Neuronal stem cell (in vitro differentiated cells): Measurements from ENCODE around the gene FBXL7.

ENCODE experiments used
- DNase-seq: peaks from one replicate; pipeline ENCODE4 v3.0.0-alpha.2; 2013; ENCODE audit warnings: low spot score
- H2AFZ ChIP-seq: one replicate; pipeline ENCODE4 v1.6.1; 2013; ENCODE audit warnings: mild to moderate bottlenecking, low read length, inconsistent platforms
- H2AK5ac ChIP-seq: 2 replicates; pipeline ENCODE4 v1.6.1; 2013; ENCODE audit warnings: low read depth, mild to moderate bottlenecking, inconsistent platforms, low read length, moderate library complexity, mixed read lengths
- H2BK120ac ChIP-seq: 2 replicates; pipeline ENCODE4 v1.6.1; 2013; ENCODE audit warnings: low read depth, mild to moderate bottlenecking, inconsistent platforms, low read length, moderate library complexity, mixed read lengths
- H2BK12ac ChIP-seq: one replicate; pipeline ENCODE4 v1.6.1; 2013; ENCODE audit warnings: low read length, inconsistent platforms
- H2BK15ac ChIP-seq: 2 replicates; pipeline ENCODE4 v1.6.1; 2013; ENCODE audit warnings: mild to moderate bottlenecking, low read length, inconsistent platforms, mixed read lengths
- H2BK5ac ChIP-seq: one replicate; pipeline ENCODE4 v1.6.1; 2013; ENCODE audit warnings: inconsistent platforms, mild to moderate bottlenecking, low read length, moderate library complexity
- H3K14ac ChIP-seq: one replicate; pipeline ENCODE4 v1.6.1; 2013; ENCODE audit warnings: low read length, inconsistent platforms
- H3K18ac ChIP-seq: 2 replicates; pipeline ENCODE4 v1.6.1; 2013; ENCODE audit warnings: low read length, inconsistent platforms
- H3K23ac ChIP-seq: 2 replicates; pipeline ENCODE4 v1.6.1; 2013; ENCODE audit warnings: low read depth, mild to moderate bottlenecking, mixed read lengths, low read length, inconsistent platforms; ENCODE audit not compliant: poor library complexity
- H3K27ac ChIP-seq: replicated peaks from 3 replicates; pipeline ENCODE4 v1.5.1; 2013; ENCODE audit warnings: low read length, inconsistent platforms
- H3K27me3 ChIP-seq, 3 experiments: 2 replicates each; pipeline ENCODE4 v1.6.1; 2013; ENCODE audit warnings: low read length in 3 of 3, mild to moderate bottlenecking in 2 of 3, inconsistent platforms in 1 of 3, low read depth in 1 of 3, mixed read lengths in 1 of 3, moderate library complexity in 1 of 3; ENCODE audit not compliant: control insufficient read depth in 3 of 3, insufficient read depth in 3 of 3
- H3K36me3 ChIP-seq, 2 donors: replicated peaks in 1 of 2; 2 replicates each; pipeline ENCODE4 v1.6.1; 2013; ENCODE audit warnings: low read length in 2 of 2; ENCODE audit not compliant: control insufficient read depth in 2 of 2, insufficient read depth in 2 of 2
- H3K4ac ChIP-seq: 2 replicates; pipeline ENCODE4 v1.6.1; 2013; ENCODE audit warnings: inconsistent platforms, mild to moderate bottlenecking, low read length, moderate library complexity
- H3K4me1 ChIP-seq, 2 donors: 1 replicate in 1 of 2; 2 replicates in 1 of 2; pipeline ENCODE4 v1.6.1; 2013; ENCODE audit warnings: low read length in 2 of 2, low read depth in 1 of 2; ENCODE audit not compliant: control insufficient read depth in 2 of 2, insufficient read depth in 1 of 2
- H3K4me2 ChIP-seq: one replicate; pipeline ENCODE4 v1.6.1; 2013; ENCODE audit warnings: mild to moderate bottlenecking, low read length, inconsistent platforms; ENCODE audit not compliant: insufficient read depth, poor library complexity, severe bottlenecking
- H3K4me3 ChIP-seq, 2 donors: 2 replicates each; pipeline ENCODE4 v1.5.1; 2013; ENCODE audit warnings: low read length in 2 of 2, mild to moderate bottlenecking in 2 of 2, inconsistent platforms in 1 of 2, moderate library complexity in 1 of 2
- H3K79me1 ChIP-seq: one replicate; pipeline ENCODE4 v1.6.1; 2013; ENCODE audit warnings: low read depth, mild to moderate bottlenecking, inconsistent platforms, low read length, moderate library complexity
- H3K9ac ChIP-seq: one replicate; pipeline ENCODE4 v1.6.1; 2013; ENCODE audit warnings: mild to moderate bottlenecking, low read depth, low read length, inconsistent platforms; ENCODE audit not compliant: poor library complexity
- H3K9me3 ChIP-seq, 2 donors: replicated peaks in 1 of 2; 2 replicates each; pipeline versions ENCODE3 to v1.6.1; 2013; ENCODE audit warnings: low read length in 2 of 2, mild to moderate bottlenecking in 2 of 2, inconsistent platforms in 1 of 2, low read depth in 1 of 2, mixed read lengths in 1 of 2, moderate library complexity in 1 of 2; ENCODE audit not compliant: control insufficient read depth in 2 of 2, insufficient read depth in 1 of 2
- H4K8ac ChIP-seq: one replicate; pipeline ENCODE4 v1.6.1; 2013; ENCODE audit warnings: low read depth, mild to moderate bottlenecking, inconsistent platforms, low read length, moderate library complexity
- H4K91ac ChIP-seq: one replicate; pipeline ENCODE4 v1.6.1; 2013; ENCODE audit warnings: low read length, low read depth, mild to moderate bottlenecking, inconsistent platforms; ENCODE audit not compliant: poor library complexity
- WGBS, 2 donors: extraction: QIAGEN DNeasy Blood & Tissue Kit; methylation state at CpG; one replicate each; pipeline ENCODE4 v1.1.7; 2013; ENCODE audit warnings: missing lambda C conversion rate in 2 of 2, mixed read lengths in 1 of 2; ENCODE audit not compliant: insufficient read length in 2 of 2, insufficient replicate concordance in 1 of 2; ENCODE audit errors: extremely low coverage in 2 of 2; 5-methylcytosine and 5-hydroxymethylcytosine counted together

The FBXL7 gene

DNA sequence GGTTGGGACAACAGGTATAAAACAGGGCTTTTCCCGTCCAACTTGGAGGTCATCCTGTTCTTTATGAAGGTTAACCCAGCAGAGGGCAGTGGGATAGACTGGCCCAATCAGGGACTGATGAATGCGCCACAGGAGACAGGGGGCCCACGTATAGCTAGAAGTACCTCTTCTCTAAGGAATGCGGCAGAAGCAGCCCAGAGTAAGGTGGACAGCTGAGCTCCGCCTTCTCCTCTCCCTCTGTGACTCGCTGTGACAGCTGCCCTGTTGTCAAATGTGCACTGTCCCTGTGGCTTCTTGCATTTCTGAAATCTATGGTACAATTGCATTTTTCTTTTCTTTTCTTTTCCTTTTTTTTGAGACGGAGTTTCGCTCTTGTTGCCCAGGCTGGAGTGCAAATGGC, 306.6 kb downstream of the FBXL7 start:
- Histone ChIP-seq H4K8ac (no peak overlapping the region), H3K9me3 (peaks cover 8 to 11% of the 10 kb centered on the region in 2 donors), H4K91ac (no peak overlapping the region), H3K27ac (no peak overlapping the region), H3K4ac (no peak overlapping the region), H3K4me2 (no peak overlapping the region), H3K4me3 (no peak overlapping the region), H2AFZ (no peak overlapping the region), H2BK5ac (no peak overlapping the region), H2AK5ac (no peak overlapping the region), H2BK15ac (no peak overlapping the region), H3K18ac (no peak overlapping the region), H3K79me1 (no peaks in the 10 kb centered on the region), H2BK120ac (no peak overlapping the region), H3K14ac (no peak overlapping the region), H3K27me3 (no peaks in the 10 kb centered on the region), H3K9ac (no peak overlapping the region), H3K23ac (no peak overlapping the region), H3K36me3 (no peaks in the 10 kb centered on the region), H3K4me1 (no peaks in the 10 kb centered on the region), H2BK12ac (no peak overlapping the region)
- no peak for DNase-seq
- WGBS, 2 donors: no CpG with 5 or more reads among the region's 8 CpGs

DNA sequence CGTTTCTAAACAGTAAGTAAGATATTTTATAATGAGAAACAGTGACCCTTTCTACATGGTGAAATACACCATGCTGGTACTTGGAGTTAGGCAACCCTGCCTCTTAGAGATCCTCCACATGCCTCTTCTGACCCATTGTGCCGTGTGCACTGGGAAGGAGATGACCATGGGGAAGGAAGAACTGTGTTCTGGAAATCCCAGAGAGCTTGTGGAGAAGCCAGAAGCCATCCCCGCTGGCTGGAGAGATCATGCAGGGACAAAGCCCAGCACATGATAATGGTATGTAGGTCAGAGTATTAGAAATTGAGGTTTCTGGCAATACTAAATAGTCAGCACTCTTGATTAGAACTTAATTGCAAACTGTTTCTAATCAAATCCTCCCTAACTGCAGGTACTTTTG, 307.3 kb downstream of the FBXL7 start:
- Histone ChIP-seq H3K27me3 (no peaks in the 10 kb centered on the region), H3K4me2 (no peak overlapping the region), H3K79me1 (no peaks in the 10 kb centered on the region), H3K4me3 (no peak overlapping the region), H2AFZ (no peak overlapping the region), H3K27ac (no peak overlapping the region), H2BK15ac (no peak overlapping the region), H2BK5ac (no peak overlapping the region), H2BK120ac (no peak overlapping the region), H3K23ac (no peak overlapping the region), H4K8ac (no peak overlapping the region), H4K91ac (no peak overlapping the region), H3K4me1 (no peaks in the 10 kb centered on the region), H3K14ac (no peak overlapping the region), H3K9ac (no peak overlapping the region), H2AK5ac (no peak overlapping the region), H3K36me3 (no peaks in the 10 kb centered on the region), H3K18ac (no peak overlapping the region), H3K4ac (no peak overlapping the region), H3K9me3 (peaks cover 8 to 11% of the 10 kb centered on the region in 2 donors), H2BK12ac (no peak overlapping the region)
- DNase-seq: no peak
- WGBS, 2 donors: no CpG with 5 or more reads among the region's 3 CpGs

DNA sequence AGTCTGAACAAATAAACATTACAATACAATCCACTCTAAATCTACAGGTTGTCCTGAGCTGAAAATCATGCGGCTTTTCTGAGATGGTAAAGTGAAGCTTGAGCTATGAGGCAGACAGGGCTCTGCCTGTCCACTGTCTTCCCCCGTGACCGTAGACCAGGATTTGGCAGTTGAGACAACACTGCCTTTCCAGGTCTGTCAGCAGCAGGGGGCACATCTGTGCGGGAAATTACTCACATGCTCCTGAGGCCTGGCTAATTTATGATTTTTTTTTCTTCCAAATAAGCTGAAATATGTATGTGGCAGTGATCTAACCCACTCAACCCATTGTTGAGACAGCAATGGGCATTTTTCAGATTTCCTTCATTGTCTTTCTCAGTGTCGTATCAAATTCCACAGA, 307.9 kb downstream of the FBXL7 start:
- Histone ChIP-seq H3K27ac (no peak overlapping the region), H3K9ac (no peak overlapping the region), H4K8ac (no peak overlapping the region), H3K79me1 (no peaks in the 10 kb centered on the region), H3K4me2 (no peak overlapping the region), H3K23ac (no peak overlapping the region), H3K4me1 (no peaks in the 10 kb centered on the region), H4K91ac (no peak overlapping the region), H2AK5ac (no peak overlapping the region), H3K4me3 (no peak overlapping the region), H2BK12ac (no peak overlapping the region), H2AFZ (no peak overlapping the region), H3K36me3 (no peaks in the 10 kb centered on the region), H2BK5ac (no peak overlapping the region), H2BK120ac (no peak overlapping the region), H3K9me3 (peaks cover 8 to 11% of the 10 kb centered on the region in 2 donors), H3K18ac (no peak overlapping the region), H2BK15ac (no peak overlapping the region), H3K14ac (no peak overlapping the region), H3K4ac (no peak overlapping the region), H3K27me3 (no peaks in the 10 kb centered on the region)
- DNase-seq: no peak
- WGBS, 2 donors: no CpG with 5 or more reads among the region's 5 CpGs

DNA sequence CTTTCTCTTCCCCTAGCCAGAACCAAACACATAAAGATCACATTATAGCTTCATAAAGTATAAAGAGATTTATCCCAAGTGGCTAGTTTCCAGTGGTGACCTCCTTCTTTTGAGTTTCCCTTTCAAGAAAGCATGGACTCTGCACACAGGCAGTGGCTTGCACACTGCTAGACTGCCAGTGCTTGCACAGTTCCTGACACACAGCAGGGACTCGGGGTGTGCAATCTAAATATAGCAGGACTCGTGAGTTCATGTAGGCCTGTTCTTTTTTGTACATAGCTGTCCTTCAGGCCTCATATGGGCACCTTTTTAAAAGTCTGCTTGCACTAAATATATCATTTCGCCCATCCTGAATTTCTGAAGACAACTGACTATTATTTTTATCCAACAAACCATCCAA, 308.6 kb downstream of the FBXL7 start:
- H2BK12ac ChIP-seq: no peak overlapping the region
- H3K27me3 ChIP-seq: no peaks in the 10 kb centered on the region
- no peaks in the 10 kb centered on the region for H3K36me3 ChIP-seq
- no peak overlapping the region for H3K4me2 ChIP-seq
- no peak overlapping the region for H2AK5ac ChIP-seq
- H4K91ac ChIP-seq: no peak overlapping the region
- no peak overlapping the region for H3K4me3 ChIP-seq
- no peak overlapping the region for H4K8ac ChIP-seq
- H3K23ac ChIP-seq: no peak overlapping the region
- H2BK120ac ChIP-seq: no peak overlapping the region
- H3K27ac ChIP-seq: no peak overlapping the region
- H2BK15ac ChIP-seq: no peak overlapping the region
- no peak overlapping the region for H3K18ac ChIP-seq
- no peaks in the 10 kb centered on the region for H3K4me1 ChIP-seq
- no CpG with 5 or more reads among the region's 3 CpGs for WGBS, 2 donors
- H3K9me3 ChIP-seq: peaks cover 8 to 10% of the 10 kb centered on the region in 2 donors
- H3K4ac ChIP-seq: no peak overlapping the region
- no peak overlapping the region for H3K9ac ChIP-seq
- no peak overlapping the region for H3K14ac ChIP-seq
- DNase-seq: no peak
- H2BK5ac ChIP-seq: no peak overlapping the region
- H3K79me1 ChIP-seq: no peaks in the 10 kb centered on the region
- H2AFZ ChIP-seq: no peak overlapping the region
